Mucosa of gallbladder (tissue), 1 donor: Measurements from ENCODE around the gene NFKB1. TPM values are rescaled to one million over a fixed set of nuclear protein-coding genes. Genes with fewer than 3 reads are reported as not detected.
"Not testable (repeated sequence)": the region's sequence is repeated elsewhere in the genome, so short reads cannot be mapped to it uniquely, and the experiment has no call there.

ENCODE experiments used
- DNase-seq: peaks from one replicate; pipeline ENCODE4 v3.0.0-alpha.2; 2020; ENCODE audit warnings: low spot score
- total RNA-seq: library from RNA; stranded (reverse); gene quantifications from one replicate; pipeline ENCODE4 v1.2.1, GENCODE V29; 2021
- donor health status: DM: no; HTN: no; CAD: no.

The NFKB1 gene
- total RNA-seq, 1 donor from 2014 or later, result 36.9 TPM

DNA sequence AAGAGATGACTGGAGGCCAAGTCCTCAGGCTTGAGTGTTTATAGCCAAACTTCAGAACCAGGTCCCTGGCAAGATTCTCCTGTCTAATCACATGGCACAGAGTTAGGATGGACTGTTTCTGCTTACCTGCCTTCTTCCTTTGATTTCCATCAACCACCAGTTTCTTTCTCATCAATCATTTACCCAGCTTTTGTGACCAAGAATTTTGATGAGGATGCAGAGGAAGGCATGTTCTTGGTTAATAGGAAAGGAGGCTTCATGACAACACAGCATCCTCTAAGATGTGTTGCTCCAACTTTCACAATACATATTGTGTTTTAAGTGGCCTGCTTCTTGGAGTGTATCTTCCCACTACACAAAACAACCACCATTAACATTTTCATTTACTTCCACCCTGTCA, 65.3 kb downstream of the NFKB1 start:
- no peak for DNase-seq

DNA sequence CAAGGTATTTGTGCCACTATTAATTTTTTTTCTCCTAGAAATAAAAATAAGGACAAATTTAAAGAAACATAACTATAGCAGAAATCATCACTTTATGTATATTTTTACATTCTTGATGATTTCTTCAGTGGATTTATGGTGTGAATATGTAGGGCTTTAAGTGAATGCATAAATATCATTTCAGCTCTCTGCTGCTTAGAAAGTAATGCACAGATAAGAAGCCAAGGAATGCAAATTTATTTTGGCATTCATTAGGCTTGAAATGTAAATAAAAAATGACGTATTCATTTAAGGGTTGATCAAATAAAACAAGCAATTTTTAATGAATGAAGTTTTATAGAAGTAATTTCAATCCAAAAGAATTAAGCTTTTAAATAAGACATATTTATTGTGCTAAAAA, 66.3 kb downstream of the NFKB1 start:
- no peak for DNase-seq

DNA sequence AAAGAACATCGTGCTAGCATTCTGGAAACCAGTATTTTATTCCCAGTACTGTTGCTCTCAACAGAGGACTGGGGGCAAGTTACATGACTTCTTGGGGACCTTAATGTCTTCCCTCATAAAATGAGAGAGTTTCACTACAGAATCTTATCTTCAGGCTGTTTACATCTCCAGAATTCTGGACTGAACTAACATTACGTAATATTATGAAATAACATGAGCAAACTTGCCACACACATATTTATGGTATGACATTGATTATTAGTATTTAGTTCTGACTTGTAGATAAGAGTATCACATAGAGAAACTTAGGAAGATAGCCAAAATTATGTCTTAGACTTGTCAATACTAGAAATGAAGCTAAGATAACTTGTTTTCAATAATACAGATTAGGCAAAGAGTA, 68.0 kb downstream of the NFKB1 start:
- DNase-seq, result no peak

DNA sequence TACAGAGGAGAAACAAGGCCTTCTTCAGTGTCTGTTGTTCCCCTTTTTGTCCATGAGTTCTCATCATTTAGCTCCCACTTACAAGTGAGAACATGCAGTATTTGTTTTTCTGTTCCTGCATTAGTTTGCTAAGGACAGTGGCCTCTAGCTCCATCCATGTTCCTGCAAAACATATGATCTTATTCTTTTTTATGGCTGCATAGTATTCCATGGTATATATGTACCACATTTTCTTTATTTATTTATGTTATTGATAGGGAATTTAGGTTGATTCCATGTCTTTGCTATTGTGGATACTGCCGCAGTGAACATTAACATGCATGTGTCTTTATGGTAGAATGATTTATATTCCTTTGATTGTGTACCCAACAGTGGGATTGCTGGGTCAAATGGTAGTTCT, 69.1 kb downstream of the NFKB1 start:
- DNase-seq, result not testable (repeated sequence)

DNA sequence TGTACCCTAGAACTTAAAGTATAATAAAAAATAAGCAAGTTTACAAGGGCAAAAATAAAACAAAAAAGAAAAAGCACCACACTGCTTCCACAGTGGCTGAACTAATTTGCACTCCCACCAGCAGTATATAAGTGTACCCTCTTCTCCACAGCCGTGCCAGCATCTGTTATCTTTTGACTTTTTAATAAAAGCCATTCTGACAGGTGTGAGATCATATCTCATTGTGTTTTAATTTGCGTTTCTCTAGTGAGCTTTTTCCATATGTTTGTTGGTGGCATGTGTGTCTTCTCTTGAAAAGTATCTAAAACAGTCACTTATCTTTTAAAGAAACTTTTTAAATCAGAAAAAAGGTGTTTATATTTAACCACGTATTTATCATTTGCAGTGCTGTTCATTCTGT, 71.3 kb downstream of the NFKB1 start:
- no peak for DNase-seq

DNA sequence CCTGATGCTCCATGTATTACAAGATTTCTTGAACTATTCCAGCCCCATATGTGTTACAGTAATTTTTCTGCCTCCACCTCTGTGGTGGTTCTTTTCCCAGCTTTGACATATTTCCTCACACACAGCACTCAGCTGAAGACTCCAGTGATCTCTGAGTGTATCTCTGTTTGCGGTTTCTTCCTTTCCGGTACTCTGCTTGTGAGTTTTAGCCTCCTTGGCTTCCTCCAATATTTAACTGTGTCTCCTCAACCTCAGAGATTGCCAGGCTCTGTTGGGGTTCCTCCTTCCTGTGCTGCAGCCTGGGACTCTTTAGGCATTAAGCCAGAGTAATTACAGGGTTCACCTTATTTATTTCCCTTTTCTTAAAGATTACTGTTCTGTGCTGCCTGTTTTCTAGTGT, 73.2 kb downstream of the NFKB1 start:
- no peak for DNase-seq

DNA sequence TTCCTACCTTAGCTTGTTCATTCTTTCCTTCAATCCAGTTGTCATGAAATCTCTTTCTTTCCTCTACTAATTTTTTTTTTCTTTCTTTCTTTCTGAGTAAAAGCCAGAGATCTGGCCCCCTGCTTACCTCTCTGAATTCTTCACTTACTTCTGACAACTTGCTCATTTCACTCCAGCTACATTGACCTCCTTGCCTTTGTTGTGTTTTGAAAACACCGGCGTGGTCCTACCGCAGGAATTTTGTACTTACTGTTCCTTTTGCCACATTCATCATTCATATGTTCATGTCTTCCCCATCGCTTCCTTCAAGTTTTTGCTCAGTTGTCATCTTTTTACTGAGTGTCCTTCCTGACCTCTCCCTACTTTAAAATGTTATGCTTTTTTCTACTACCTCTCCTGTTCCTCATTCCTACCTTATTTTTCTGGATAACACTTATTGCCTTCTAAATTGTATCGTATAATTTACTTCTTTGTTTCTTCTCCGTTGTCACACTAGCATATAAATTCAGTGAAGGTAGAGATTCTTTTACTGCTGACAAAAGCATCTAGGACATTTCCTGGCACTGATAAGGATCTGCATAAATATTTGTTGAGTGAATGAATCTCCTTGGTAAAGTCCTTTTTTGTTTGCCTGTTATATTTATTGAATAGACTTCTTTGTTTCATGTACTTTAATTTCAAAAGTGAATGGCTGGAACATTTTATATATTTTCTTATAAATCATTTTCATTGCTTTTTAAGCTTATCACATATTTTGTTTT, 74.4 kb downstream of the NFKB1 start:
- no peak for DNase-seq

DNA sequence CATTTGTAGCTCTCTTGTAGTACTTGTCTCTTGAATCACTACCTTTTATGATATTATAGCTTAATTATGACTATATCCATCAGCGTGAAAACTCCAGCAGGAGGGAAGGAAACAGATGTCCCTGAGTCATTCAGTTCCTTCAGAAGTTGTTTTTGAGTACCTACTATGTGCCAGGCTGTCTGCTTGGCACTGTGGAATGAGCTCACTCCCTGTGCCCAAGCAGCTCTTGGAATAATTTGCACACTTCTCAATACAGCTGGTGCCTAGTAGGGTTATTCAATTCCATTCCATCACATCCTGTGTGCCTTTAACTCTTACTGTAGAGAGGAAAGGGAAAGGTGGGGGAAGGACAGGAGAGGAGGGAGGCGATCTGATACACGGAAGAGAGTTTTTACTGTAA, 77.1 kb downstream of the NFKB1 start:
- DNase-seq, result no peak

DNA sequence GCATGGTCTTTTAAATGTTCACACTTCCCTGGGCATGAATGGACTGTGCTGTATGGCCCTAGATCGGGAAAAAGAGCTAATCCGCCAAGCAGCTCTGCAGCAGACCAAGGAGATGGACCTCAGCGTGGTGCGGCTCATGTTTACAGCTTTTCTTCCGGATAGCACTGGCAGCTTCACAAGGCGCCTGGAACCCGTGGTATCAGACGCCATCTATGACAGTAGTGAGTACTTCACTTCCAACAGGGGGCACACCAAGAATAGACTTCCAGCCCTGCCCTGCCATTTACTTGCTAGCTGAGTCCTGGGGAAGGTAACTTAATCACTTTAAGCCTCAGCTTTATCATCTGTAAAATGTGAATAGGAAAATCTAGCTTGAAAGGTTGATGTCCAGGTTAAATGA, 77.7 kb downstream of the NFKB1 start:
- no peak for DNase-seq

DNA sequence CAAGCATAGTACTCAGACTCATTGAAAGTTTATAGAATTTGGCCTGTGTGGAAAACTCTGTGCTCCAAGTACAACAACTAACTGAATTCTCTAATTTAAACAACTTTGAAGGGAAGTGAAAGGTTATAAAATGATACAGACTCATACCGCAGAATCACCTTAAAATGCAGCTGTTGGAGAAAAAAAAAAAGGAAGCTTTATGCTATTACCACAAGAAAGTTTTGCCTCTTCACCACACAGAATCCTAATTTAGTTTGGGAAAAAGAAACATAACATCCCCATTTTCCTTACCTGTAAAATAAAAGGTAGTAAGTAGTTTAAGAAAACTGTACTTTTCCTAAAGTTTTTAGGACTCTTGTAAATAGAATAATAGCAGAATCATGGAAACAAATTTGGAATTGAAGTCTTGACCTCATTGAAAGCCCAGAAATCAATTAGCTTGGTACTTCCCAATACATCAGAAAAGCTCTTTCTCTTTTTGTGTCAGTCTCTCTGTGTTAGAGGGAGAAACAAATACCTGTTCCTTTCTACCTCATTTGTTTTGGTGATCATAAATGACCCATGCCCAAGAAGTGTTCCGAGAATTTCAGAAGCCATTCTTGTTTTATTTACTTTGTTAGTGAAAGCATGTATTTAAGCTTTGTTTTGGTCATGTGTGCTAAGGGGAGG, 78.8 kb downstream of the NFKB1 start:
- no peak for DNase-seq

DNA sequence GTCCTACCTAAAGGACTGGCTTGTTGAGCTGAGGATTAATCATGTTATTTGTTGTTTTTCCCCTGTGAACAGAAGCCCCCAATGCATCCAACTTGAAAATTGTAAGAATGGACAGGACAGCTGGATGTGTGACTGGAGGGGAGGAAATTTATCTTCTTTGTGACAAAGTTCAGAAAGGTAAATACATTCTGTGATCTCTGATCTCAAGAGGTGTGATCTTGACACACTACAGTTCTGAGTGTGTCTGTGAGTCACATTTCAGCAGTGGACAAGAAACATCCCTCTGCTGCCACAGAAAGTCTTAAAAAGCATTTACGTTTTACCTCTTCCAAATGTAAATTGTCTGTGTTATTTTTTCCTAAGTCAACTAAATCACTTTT, 79.3 kb downstream of the NFKB1 start:
- DNase-seq, result no peak

DNA sequence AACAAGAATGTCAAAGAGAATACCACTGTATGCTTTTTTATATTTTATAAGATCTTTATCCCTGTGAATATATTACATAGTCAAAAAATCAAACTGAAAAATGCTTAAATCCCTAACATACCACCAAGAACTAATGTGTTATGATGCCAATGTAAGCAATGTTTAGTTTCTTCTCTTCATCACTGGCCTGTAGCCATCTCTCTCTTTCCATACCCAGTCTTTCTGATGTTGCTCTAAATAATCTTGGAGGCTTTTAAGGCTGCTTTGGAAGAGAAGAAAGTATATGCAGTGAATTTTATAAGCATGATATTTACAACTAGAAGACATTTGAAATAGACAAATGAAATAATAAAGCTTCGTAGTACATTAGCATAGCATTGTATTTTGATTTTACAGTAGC, 82.9 kb downstream of the NFKB1 start:
- DNase-seq, result no peak

DNA sequence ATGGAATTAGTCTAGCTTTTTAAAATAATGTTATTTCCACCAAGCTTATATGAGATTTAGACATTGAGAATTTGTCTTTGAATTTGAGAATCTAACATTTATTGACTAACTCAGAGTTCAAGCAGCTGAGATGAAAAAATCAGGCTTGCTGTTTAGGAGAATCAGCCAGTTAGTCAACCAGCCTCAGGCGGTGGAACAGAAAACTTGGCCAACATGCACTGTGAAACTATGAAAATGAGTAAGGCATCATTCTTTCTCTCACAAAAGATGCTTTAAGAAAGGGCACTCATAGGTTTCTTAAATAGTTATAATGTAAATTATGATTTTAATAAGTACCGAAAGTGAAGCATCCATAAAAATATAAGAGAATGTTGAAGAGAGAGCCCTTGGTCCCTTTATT, 84.2 kb downstream of the NFKB1 start:
- no peak for DNase-seq

DNA sequence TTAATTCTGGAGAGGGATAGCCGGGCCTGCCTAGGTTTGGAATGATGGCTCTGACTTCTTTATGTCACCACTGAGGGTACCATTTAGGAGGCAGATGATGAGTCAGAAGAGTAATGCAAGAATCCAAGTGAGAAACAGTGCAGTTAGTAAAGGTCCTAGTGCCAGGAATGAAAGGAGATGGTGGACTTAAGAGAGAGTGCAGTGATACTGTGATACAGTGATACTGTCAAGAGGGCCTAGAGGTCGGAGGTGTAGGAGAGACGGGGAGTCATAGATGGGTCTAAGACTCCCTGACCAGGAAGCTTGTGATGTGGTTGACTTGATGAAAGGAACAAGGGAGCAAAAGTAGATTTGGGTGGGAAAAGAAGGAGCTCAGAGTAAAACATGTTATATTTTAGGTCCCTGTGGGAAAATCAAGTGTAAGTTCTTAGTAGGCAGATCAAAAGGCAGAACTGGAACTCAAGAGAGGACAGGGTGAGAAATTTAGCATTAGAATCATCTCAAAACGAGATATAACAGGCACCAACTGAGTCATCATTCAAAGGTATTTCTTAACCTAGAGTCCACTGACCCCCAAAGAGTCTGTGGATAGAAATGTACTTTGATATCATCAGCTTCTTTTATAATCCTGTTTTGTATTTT, 85.0 kb downstream of the NFKB1 start:
- DNase-seq, result no peak

DNA sequence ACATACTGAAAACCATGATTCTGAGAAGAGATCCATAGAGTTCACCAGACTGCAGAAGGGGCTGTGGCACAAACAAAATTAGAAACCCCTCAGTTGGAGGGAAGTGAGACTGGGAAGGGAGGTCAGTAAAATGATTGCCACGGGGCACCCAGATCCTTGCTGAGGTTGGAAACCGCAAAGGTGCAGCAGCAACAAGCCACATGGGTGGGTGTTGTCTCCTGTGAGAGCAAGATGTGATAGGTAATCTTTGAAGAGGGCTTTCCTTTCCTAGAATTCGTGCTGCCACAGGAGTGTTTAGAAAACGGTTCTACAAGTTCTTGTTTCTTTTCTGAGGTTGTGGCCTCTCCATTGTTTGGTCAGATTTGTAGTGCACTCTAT, 85.5 kb downstream of the NFKB1 start:
- DNase-seq, result no peak

DNA sequence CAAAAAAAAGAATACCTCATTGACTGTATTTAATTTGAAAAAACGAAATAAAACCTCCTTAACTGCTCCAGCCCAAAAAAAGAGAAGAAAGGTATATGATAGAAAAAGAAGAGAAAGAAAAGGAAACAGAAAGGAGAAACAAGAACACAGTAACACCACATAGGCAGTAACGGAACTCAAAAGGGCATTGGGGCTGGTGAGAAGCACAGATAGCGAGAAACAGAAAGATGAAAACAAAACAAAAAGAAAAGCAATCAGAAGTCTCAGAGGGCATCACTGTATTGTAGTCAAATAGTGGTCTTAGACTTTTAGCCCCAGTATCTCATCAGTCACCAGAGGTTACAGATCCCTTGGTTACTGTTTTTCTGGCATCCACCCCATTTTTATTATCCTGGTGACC, 88.6 kb downstream of the NFKB1 start:
- DNase-seq, result no peak

DNA sequence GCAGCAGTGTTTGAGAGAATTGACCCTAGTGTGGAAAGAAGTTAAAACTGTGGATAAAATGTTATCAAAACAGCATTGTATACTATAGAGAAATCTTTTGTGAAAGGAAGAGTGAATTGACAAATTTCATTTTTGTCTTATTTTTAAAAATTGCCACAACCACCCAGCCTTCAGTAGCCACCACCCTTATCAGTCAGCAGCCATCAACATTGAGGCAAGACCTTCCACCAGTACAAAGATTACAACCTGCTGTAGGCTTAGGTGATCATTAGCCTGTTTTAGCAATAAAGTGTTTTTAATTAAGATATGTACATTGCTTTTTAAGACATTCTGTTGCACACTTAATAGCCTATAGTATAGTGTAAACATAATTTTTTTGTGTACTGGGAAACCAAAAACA, 91.1 kb downstream of the NFKB1 start:
- no peak for DNase-seq

DNA sequence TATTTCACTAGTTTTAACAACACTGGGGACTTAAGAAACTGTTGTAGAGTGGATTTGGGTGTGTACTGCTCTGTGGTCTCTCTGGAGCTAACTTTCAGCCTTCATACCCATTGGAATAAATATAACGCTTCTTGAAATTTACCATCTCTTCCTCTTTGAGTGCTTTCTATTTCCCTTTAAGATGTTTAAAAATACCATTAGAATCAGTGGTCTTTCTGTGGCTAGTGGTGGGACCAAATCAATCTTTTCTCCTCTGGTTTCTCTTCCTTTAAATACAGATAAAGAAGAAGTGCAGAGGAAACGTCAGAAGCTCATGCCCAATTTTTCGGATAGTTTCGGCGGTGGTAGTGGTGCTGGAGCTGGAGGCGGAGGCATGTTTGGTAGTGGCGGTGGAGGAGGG, 92.0 kb downstream of the NFKB1 start:
- no peak for DNase-seq

DNA sequence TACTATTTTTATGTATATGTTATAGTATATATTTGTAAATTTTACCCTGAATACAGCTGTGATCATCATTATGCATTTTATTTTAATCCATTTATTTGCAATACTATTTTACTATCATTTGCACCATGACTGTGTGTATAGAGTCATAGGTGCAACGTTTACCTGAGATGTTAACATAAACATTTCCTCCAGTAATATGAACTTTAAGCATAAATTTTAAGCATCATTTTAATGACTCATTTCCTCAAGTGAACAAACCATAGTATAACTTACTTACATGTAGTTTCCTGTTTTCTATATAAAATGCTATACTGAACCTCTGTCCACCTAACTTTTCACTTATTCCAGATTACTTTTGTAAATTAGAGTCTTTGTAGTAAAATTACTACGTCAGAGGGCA, 92.8 kb downstream of the NFKB1 start:
- no peak for DNase-seq

DNA sequence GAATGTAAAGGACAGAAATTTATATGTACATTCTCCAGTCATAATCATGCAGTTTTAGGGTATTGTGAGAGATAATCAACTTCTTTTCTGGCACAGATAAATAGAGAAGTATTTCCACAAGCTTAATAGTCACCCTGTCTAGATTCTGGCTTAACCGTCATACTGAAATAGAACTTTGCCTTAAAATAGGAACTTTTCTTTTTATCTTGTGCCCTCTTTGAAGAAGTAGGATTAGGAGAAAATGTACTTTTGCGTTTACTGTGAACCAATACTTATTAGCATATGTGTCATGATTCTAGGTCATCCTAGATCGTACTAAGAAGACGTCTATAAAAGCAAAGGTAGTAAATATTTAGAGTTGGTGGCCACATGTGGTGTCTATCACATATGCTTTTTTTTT, 95.4 kb downstream of the NFKB1 start:
- DNase-seq, result no peak

DNA sequence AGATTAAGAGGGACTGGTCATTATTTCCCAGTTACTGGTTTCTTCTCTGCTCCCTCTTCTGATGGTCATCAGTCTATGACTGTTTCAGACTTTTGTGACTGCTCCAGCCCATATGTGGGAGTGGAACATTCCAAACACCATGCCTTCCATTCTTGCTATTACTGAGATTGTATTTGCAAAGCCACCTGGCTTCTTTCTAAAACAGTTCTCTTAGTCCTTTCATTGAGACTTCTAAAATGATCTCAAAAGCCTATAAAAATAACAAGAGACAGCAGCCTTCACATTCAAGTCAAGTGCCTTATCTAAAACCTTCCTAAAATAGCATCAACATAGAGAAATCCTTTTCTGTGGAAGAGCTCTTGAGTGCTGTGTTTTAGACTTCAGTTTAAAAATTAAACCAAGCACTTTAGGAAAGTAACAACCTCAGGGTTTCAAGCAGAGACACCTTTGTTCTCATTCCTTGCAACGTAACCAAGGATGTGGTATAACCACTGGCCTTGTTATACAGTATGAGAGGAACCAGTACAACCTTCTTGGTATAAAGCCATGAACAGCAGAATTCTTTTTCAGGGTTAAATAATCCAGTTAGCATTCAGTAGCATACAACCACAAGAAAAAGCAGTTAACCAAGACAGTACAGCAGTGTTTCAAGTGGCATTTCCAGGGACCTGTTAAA, 97.1 kb downstream of the NFKB1 start:
- no peak for DNase-seq

DNA sequence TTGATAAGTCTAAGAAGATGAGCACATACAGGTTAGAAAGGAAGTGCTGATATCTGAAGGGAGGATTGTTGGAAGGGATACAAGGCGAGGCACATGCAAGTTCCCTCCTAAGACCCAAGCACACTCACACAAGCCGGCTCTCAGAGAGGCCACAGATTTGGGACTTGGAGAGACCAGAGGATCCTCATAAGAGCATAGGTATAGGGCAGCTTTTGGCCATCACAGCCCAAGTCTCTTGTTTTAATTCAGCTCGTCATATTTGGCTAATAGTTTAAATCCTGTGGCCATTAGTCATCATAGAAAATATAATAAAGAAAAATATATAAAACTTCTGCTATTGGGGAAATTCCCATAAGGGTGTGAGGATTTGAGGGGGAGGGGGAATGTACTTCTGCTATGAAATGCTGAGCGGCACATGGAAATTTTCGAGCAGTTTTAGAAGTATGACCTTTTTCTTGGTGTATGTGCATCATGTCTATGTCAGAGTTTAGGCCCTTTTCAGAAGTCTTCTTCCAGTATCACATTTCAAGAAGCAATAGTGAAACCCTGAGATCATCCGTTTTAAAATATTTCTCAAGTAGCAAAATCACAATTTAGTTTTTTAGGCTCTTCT, 97.7 kb downstream of the NFKB1 start:
- no peak for DNase-seq
